Endothelial cell of umbilical vein (primary cell): ENCODE data around the gene MUC2. TPM values are rescaled to one million over a fixed set of nuclear protein-coding genes. Genes with fewer than 3 reads are reported as not detected.

Experiments used
- BruUV-seq: library from RNA; stranded (reverse); fragments of 400-500 nt; replicated peaks from 2 replicates; lab custom pipeline; 2021; lab: Mats Ljungman, UMichigan
- CTCF ChIA-PET: fragments of 300-600, 350-600 bp; sonication (Branson Sonifier 250); formaldehyde crosslinking; loops from one replicate; lab custom pipeline; 2021; ENCODE audit warnings: antibody characterized with exemption, inconsistent platforms; lab: Charles Lee
- POLR2A ChIA-PET: fragments of 300-600, 350-600 bp; sonication (Branson Sonifier 250); formaldehyde crosslinking; loops from one replicate; lab custom pipeline; 2021; ENCODE audit warnings: antibody characterized with exemption, inconsistent platforms; lab: Charles Lee
- DNase-seq: peaks from one replicate; pipeline ENCODE4 v3.0.0-alpha.2; 2011; ENCODE audit warnings: low read depth, low spot score
- FAIRE-seq: peaks from 2 replicates; lab custom pipeline; 2011; peaks lifted over from hg19 to GRCh38; lab: Jason Lieb, UNC
- H2AFZ ChIP-seq: 2 replicates; pipeline ENCODE4 v1.6.0; 2012; ENCODE audit warnings: low read depth, low read length, control low read depth, inconsistent platforms
- H3K27ac ChIP-seq: 2 replicates; pipeline ENCODE4 v1.5.1; 2011; ENCODE audit warnings: low read depth, mild to moderate bottlenecking, control low read depth, low read length, moderate library complexity; ENCODE audit not compliant: insufficient read depth
- H3K27me3 ChIP-seq, 2 experiments: 2 replicates each; pipeline versions ENCODE4 v1.6.0 to v1.6.1; 2011; ENCODE audit warnings: low read length in 2 of 2, mixed read lengths in 1 of 2; ENCODE audit not compliant: control insufficient read depth in 2 of 2, insufficient read depth in 2 of 2
- H3K36me3 ChIP-seq, 2 experiments: 2 replicates in 1 of 2; 3 replicates in 1 of 2; pipeline ENCODE4 v1.5.1; 2011; ENCODE audit warnings: low read length in 2 of 2, mild to moderate bottlenecking in 1 of 2, moderate library complexity in 1 of 2; ENCODE audit not compliant: control insufficient read depth in 2 of 2, insufficient read depth in 2 of 2; ENCODE audit errors: extremely low read depth in 1 of 2
- H3K4me1 ChIP-seq: 3 replicates; pipeline ENCODE4 v1.5.1; 2011; ENCODE audit warnings: mild to moderate bottlenecking, low read length; ENCODE audit not compliant: control insufficient read depth, insufficient read depth; ENCODE audit errors: extremely low read depth
- H3K4me2 ChIP-seq: 2 replicates; pipeline ENCODE4 v1.6.1; 2011; ENCODE audit warnings: low read length, control low read depth, mixed read lengths; ENCODE audit not compliant: insufficient read depth
- H3K4me3 ChIP-seq, 3 experiments: fragments of 200-600 bp in 1 of 3; sonication (generic), shearing (Covaris generic) in 1 of 3; replicated peaks in 1 of 3; 2 replicates each; pipeline ENCODE4 v1.5.1; 2011 to 2016; ENCODE audit warnings: control low read depth in 3 of 3, low read length in 3 of 3, mild to moderate bottlenecking in 2 of 3, inconsistent platforms in 1 of 3, low read depth in 1 of 3, moderate library complexity in 1 of 3; ENCODE audit not compliant: insufficient read depth in 1 of 3
- H3K79me2 ChIP-seq: 2 replicates; pipeline ENCODE4 v1.6.0; 2012; ENCODE audit warnings: low read length, inconsistent platforms; ENCODE audit not compliant: control insufficient read depth, insufficient read depth
- H3K9ac ChIP-seq: replicated peaks from 2 replicates; pipeline ENCODE3; 2011; ENCODE audit warnings: low read length, control low read depth; ENCODE audit not compliant: insufficient read depth; ENCODE audit errors: extremely low read depth
- H3K9me1 ChIP-seq: replicated peaks from 3 replicates; pipeline ENCODE4 v1.6.0; 2011; ENCODE audit warnings: mild to moderate bottlenecking, low read length; ENCODE audit not compliant: control insufficient read depth, insufficient read depth; ENCODE audit errors: extremely low read depth
- H3K9me3 ChIP-seq: replicated peaks from 2 replicates; pipeline ENCODE4 v1.5.1; 2012; ENCODE audit warnings: low read length, inconsistent platforms; ENCODE audit not compliant: control insufficient read depth, insufficient read depth
- H4K20me1 ChIP-seq: replicated peaks from 2 replicates; pipeline ENCODE3; 2011; ENCODE audit warnings: mild to moderate bottlenecking, low read length; ENCODE audit not compliant: control insufficient read depth, insufficient read depth; ENCODE audit errors: extremely low read depth
- EZH2 ChIP-seq: IDR thresholded peaks from 2 replicates; pipeline ENCODE4 v1.6.1; 2012; ENCODE audit warnings: borderline replicate concordance, low read depth, mild to moderate bottlenecking, moderate library complexity, low read length, inconsistent platforms; ENCODE audit not compliant: severe bottlenecking
- FOS ChIP-seq: IDR thresholded peaks from 2 replicates; pipeline ENCODE4 v1.6.1; 2011; ENCODE audit warnings: mild to moderate bottlenecking, low read length, moderate library complexity, borderline replicate concordance; ENCODE audit not compliant: insufficient read depth
- GATA2 ChIP-seq: IDR thresholded peaks from 2 replicates; pipeline ENCODE4 v1.7.0; 2011; ENCODE audit warnings: low read depth, mild to moderate bottlenecking, moderate library complexity, mixed read lengths, low read length; ENCODE audit not compliant: insufficient read length, insufficient read depth
- JUN ChIP-seq: IDR thresholded peaks from 2 replicates; pipeline ENCODE4 v1.6.1; 2011; ENCODE audit warnings: borderline replicate concordance, low read depth; ENCODE audit not compliant: insufficient read length, insufficient read depth
- MYC ChIP-seq: IDR thresholded peaks from one replicate; pipeline ENCODE4 v1.6.1; 2011; ENCODE audit warnings: mild to moderate bottlenecking, low read depth, low read length
- POLR2A ChIP-seq: IDR thresholded peaks from 2 replicates; pipeline ENCODE4 v1.6.1; 2012; ENCODE audit warnings: low read depth, mild to moderate bottlenecking, control low read depth, low read length
- dilution Hi-C: fragments of 300-500 bp; cut with MboI; formaldehyde crosslinking; loops from one replicate; pipeline ENCODE4 v1.15.0; 2019; ENCODE audit warnings: low sequenced_read_pairs; ENCODE audit not compliant: extremely low pct_ligation_motif_present
- intact Hi-C: fragments of 100-400 bp; cut with micrococcal nuclease; formaldehyde crosslinking; loops from one replicate; pipeline ENCODE4 v1.10.0; 2022
- polyA plus RNA-seq, 4 experiments: library from polyadenylated mRNA; depleted of rRNA in 3 of 4; stranded (reverse) in 3 of 4; unstranded in 1 of 4; fragments of >200 nt; gene quantifications; 2 replicates each; pipeline versions ENCODE4 v1.2.1 to v1.2.3, GENCODE V29; 2011 to 2012; ENCODE audit warnings: missing spikeins in 1 of 4
- total RNA-seq: library from RNA; stranded (reverse); gene quantifications from 2 replicates; pipeline ENCODE4 v1.2.3, GENCODE V29; 2021
- TF ChIP-seq, protein P1 (sequence below): IDR thresholded peaks from 2 replicates; pipeline ENCODE4 v1.6.1; 2011; ENCODE audit not compliant: insufficient read depth, insufficient read length

Gene MUC2
- total and polyA plus RNA-seq, 2 donors (not counting 3 experiments of a cell fraction or from before 2014, with no cell fraction given): not detected

DNA sequence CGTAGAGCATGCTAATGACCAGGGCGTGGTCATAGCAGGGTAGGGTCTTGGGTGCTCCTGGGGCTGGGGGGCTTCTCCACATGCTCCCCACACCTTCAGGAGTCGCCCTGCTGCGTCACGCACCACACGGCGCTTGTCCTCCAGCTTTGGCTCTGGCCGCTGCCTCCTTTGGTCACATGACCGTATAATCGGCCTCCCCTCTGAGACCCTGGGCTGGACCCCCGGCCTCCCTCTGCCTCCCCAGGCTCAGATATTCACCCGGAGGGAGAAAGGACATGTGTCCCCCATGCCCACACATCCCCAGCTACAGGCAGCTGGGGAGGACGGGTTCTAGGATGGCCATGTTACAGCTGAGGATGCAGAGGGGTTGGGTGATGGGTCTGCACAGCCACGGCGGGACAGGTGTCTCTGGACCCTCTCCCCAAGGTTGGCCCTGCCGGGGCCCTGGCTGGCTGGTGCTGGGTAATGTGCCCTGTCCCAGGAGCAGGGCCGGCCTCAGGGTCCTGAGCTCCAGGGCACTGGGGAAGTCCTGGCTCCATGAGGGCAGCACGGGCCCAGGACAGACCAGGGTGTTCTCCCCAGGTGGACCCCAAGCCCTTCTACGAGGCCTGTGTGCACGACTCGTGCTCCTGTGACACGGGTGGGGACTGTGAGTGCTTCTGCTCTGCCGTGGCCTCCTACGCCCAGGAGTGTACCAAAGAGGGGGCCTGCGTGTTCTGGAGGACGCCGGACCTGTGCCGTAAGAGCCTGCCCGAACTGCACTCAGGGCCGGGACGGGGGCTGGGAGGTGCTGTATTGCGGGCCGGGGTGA is 14.5 kb downstream of the MUC2 start:
- Histone ChIP-seq H3K36me3 (no peaks in the 10 kb centered on the region), H3K4me3 (no peak overlapping the region), H3K4me2 (no peak overlapping the region), H2AFZ (no peak overlapping the region), H3K4me1 (no peaks in the 10 kb centered on the region), H3K9me3 (no peaks in the 10 kb centered on the region), H3K79me2 (no peaks in the 10 kb centered on the region), H3K9me1 (no peaks in the 10 kb centered on the region), H4K20me1 (no peaks in the 10 kb centered on the region), H3K27me3 (no peaks in the 10 kb centered on the region), H3K27ac (no peak overlapping the region), H3K9ac (no peak overlapping the region)
- dilution Hi-C loops: no loop called here
- intact Hi-C loops: no loop called here
- CTCF ChIA-PET: no interaction called here
- TF ChIP-seq JUN: no peak
- no peak for TF ChIP-seq EZH2
- no peak for TF ChIP-seq POLR2A
- TF ChIP-seq, protein P1, sequence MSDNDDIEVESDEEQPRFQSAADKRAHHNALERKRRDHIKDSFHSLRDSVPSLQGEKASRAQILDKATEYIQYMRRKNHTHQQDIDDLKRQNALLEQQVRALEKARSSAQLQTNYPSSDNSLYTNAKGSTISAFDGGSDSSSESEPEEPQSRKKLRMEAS: no peak
- no peak for TF ChIP-seq FOS
- TF ChIP-seq MYC: no peak
- TF ChIP-seq GATA2: no peak
- no peak for FAIRE-seq
- BruUV-seq: no TSS peak
- POLR2A ChIA-PET: no interaction called here
- DNase-seq: no peak
